SK-N-MC (cell line): ENCODE measurements around the gene ATP10B.

ENCODE experiments used
- EZH2 ChIP-seq: fragments of 200-600 bp; sonication (generic); IDR thresholded peaks from one replicate; pipeline ENCODE4 v1.6.1; 2017; ENCODE audit warnings: antibody characterized with exemption
- POLR2AphosphoS5 ChIP-seq: IDR thresholded peaks from 2 replicates; pipeline ENCODE4 v1.6.1; 2012; ENCODE audit warnings: mild to moderate bottlenecking, low read depth, low read length, borderline replicate concordance

DNA sequence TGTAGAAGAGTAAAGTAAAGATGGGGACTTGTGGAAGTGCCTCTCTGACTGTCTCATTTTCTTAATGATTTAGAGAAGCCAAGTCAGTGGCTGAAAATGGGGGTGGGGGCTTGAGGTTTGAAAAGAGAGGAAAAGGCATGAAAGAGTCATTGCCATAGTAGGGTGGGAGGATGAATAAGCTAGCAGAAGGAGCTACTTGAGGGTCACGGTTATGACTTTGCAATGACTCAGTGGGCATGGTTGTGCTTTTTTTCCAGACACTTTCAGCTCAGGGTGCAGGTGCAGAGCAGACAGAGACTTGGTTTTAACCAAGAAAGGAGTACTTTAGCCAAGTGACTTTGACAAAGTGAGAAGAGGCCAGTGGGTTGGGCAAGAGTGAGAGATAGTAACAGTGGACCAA lies 312.6 kb downstream of the ATP10B start:
- TF ChIP-seq POLR2AphosphoS5 = no peak
- no peak for TF ChIP-seq EZH2
